ENCODE results near the gene MAGI2.

Gene MAGI2

GRCh38 chr7:78448911-78449310, 1004.6 kb downstream of the MAGI2 start:
- no peak for DNase-seq

- DNase-seq: no peak
Measured at GRCh38 chr7:78444267-78444666, 1009.2 kb downstream of the MAGI2 start.

GRCh38 chr7:78443811-78444210, 1009.7 kb downstream of the MAGI2 start:
- DNase-seq: no peak

GRCh38 chr7:78441737-78442136, 1011.7 kb downstream of the MAGI2 start:
- no peak for DNase-seq

GRCh38 chr7:78438433-78438832, 1015.0 kb downstream of the MAGI2 start:
- no peak for DNase-seq

- no peak for DNase-seq
Measured at GRCh38 chr7:78437118-78437517, 1016.3 kb downstream of the MAGI2 start.

GRCh38 chr7:78435355-78435754, 1018.1 kb downstream of the MAGI2 start:
- DNase-seq: no peak

GRCh38 chr7:78434281-78434680, 1019.2 kb downstream of the MAGI2 start:
- no peak for DNase-seq

GRCh38 chr7:78433421-78433820, 1020.0 kb downstream of the MAGI2 start:
- no peak for DNase-seq

GRCh38 chr7:78429878-78430277, 1023.6 kb downstream of the MAGI2 start:
- no peak for DNase-seq

GRCh38 chr7:78427209-78427608, 1026.3 kb downstream of the MAGI2 start:
- DNase-seq: no peak

- no peak for DNase-seq
Measured at GRCh38 chr7:78420001-78420400, 1033.5 kb downstream of the MAGI2 start.

- DNase-seq: no peak
Measured at GRCh38 chr7:78417180-78417853, 1036.2 kb downstream of the MAGI2 start.

GRCh38 chr7:78413568-78413967, 1039.9 kb downstream of the MAGI2 start:
- no peak for DNase-seq

GRCh38 chr7:78412216-78412858, 1041.1 kb downstream of the MAGI2 start:
- DNase-seq: no peak

- no peak for DNase-seq
Measured at GRCh38 chr7:78407031-78407430, 1046.4 kb downstream of the MAGI2 start.

GRCh38 chr7:78406531-78406930, 1046.9 kb downstream of the MAGI2 start:
- no peak for DNase-seq

GRCh38 chr7:78402096-78402495, 1051.4 kb downstream of the MAGI2 start:
- no peak for DNase-seq

- DNase-seq: no peak
Measured at GRCh38 chr7:78400038-78400437, 1053.4 kb downstream of the MAGI2 start.

GRCh38 chr7:78399033-78399769, 1054.3 kb downstream of the MAGI2 start:
- no peak for DNase-seq

GRCh38 chr7:78398576-78398975, 1054.9 kb downstream of the MAGI2 start:
- DNase-seq: no peak

- no peak for DNase-seq
Measured at GRCh38 chr7:78398081-78398480, 1055.4 kb downstream of the MAGI2 start.

- DNase-seq: no peak
Measured at GRCh38 chr7:78396210-78396609, 1057.3 kb downstream of the MAGI2 start.

All from activated CD4-positive, alpha-beta T cell treated with anti-CD3 and anti-CD28 coated beads, Interleukin-2, Interleukin-6, amounts not matched to agents 100 ng/mL and 50 ng/mL, durations not matched to agents 16 hours and 8 hours (primary cell).